WTC11 (cell line): ENCODE measurements around the gene KRT80.

ENCODE experiments used
- GTF2I ChIP-seq: fragments of 250-450 bp; sonication (Bioruptor Pico); conservative IDR thresholded peaks from 2 replicates; pipeline ENCODE4 v1.4.0; 2021; ENCODE audit warnings: mild to moderate bottlenecking
- KAT7 ChIP-seq: sonication (generic); formaldehyde crosslinking; IDR thresholded peaks from 2 replicates; pipeline ENCODE4 v1.8.1; 2023; ENCODE audit warnings: missing genetic modification reagents, mild to moderate bottlenecking, borderline replicate concordance
- NR3C1 ChIP-seq: sonication (generic); formaldehyde crosslinking; conservative IDR thresholded peaks from 2 replicates; pipeline ENCODE4 v1.8.1; 2023; ENCODE audit warnings: low read depth, mild to moderate bottlenecking, missing genetic modification reagents
- SMAD4 ChIP-seq: sonication (generic); formaldehyde crosslinking; IDR thresholded peaks from 2 replicates; pipeline ENCODE4 v1.8.0; 2022; ENCODE audit warnings: mild to moderate bottlenecking, missing genetic modification reagents
- SP1 ChIP-seq: sonication (generic); formaldehyde crosslinking; conservative IDR thresholded peaks from 2 replicates; pipeline ENCODE4 v1.8.1; 2022; ENCODE audit warnings: missing genetic modification reagents
- ZNF317 ChIP-seq: sonication (generic); formaldehyde crosslinking; IDR thresholded peaks from 2 replicates; pipeline ENCODE4 v1.8.1; 2023; ENCODE audit warnings: low read depth, mild to moderate bottlenecking, moderate library complexity, missing genetic modification reagents, borderline replicate concordance
- TF ChIP-seq, protein P1 (sequence below): fragments of 200-600 bp; IDR thresholded peaks from 2 replicates; pipeline ENCODE4 v1.8.0; 2022; ENCODE audit warnings: antibody characterized with exemption
- TF ChIP-seq, protein P2 (sequence below): sonication (generic); formaldehyde crosslinking; IDR thresholded peaks from 2 replicates; pipeline ENCODE4 v1.8.0; 2023; ENCODE audit warnings: mild to moderate bottlenecking, missing genetic modification reagents
- TF ChIP-seq, protein P3 (sequence below): sonication (generic); formaldehyde crosslinking; conservative IDR thresholded peaks from 2 replicates; pipeline ENCODE4 v1.8.1; 2022; ENCODE audit warnings: mild to moderate bottlenecking, missing genetic modification reagents

DNA sequence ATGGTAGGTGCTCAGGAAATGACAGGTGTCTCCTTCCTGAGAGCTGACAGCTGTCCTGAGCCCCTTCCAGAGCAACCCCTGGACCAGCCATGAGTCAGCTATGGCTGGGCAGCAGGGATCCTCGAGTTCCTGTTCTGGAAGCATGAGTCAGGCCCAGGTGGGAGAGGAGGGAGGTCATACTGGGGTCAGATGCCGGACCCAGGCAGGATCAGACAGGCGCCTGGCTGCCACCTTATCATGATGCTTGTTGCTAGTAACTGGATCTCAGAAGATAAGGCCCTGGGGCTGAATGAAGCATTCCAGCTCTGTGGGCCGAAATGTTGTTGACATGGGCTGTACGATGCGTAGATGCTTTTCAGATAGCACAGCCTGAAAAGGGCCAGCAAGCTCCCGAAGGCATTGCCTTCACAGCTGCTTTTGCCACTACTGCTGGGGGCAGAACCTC lies 23.8 kb upstream of the KRT80 start:
- TF ChIP-seq SP1 (CRISPR knock-in tag): no peak
- no peak for TF ChIP-seq KAT7 (CRISPR knock-in tag)
- no peak for TF ChIP-seq NR3C1 (CRISPR knock-in tag)
- TF ChIP-seq, protein P1, sequence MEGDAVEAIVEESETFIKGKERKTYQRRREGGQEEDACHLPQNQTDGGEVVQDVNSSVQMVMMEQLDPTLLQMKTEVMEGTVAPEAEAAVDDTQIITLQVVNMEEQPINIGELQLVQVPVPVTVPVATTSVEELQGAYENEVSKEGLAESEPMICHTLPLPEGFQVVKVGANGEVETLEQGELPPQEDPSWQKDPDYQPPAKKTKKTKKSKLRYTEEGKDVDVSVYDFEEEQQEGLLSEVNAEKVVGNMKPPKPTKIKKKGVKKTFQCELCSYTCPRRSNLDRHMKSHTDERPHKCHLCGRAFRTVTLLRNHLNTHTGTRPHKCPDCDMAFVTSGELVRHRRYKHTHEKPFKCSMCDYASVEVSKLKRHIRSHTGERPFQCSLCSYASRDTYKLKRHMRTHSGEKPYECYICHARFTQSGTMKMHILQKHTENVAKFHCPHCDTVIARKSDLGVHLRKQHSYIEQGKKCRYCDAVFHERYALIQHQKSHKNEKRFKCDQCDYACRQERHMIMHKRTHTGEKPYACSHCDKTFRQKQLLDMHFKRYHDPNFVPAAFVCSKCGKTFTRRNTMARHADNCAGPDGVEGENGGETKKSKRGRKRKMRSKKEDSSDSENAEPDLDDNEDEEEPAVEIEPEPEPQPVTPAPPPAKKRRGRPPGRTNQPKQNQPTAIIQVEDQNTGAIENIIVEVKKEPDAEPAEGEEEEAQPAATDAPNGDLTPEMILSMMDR: no peak
- TF ChIP-seq, protein P2, sequence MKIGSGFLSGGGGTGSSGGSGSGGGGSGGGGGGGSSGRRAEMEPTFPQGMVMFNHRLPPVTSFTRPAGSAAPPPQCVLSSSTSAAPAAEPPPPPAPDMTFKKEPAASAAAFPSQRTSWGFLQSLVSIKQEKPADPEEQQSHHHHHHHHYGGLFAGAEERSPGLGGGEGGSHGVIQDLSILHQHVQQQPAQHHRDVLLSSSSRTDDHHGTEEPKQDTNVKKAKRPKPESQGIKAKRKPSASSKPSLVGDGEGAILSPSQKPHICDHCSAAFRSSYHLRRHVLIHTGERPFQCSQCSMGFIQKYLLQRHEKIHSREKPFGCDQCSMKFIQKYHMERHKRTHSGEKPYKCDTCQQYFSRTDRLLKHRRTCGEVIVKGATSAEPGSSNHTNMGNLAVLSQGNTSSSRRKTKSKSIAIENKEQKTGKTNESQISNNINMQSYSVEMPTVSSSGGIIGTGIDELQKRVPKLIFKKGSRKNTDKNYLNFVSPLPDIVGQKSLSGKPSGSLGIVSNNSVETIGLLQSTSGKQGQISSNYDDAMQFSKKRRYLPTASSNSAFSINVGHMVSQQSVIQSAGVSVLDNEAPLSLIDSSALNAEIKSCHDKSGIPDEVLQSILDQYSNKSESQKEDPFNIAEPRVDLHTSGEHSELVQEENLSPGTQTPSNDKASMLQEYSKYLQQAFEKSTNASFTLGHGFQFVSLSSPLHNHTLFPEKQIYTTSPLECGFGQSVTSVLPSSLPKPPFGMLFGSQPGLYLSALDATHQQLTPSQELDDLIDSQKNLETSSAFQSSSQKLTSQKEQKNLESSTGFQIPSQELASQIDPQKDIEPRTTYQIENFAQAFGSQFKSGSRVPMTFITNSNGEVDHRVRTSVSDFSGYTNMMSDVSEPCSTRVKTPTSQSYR (CRISPR knock-in tag): no peak
- TF ChIP-seq, protein P3, sequence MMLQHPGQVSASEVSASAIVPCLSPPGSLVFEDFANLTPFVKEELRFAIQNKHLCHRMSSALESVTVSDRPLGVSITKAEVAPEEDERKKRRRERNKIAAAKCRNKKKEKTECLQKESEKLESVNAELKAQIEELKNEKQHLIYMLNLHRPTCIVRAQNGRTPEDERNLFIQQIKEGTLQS (CRISPR knock-in tag): no peak
- TF ChIP-seq ZNF317 (CRISPR knock-in tag): no peak
- TF ChIP-seq SMAD4 (CRISPR knock-in tag): no peak
- no peak for TF ChIP-seq GTF2I (CRISPR knock-in tag)
